PC-3 (cell line): Measurements from ENCODE around the gene PIAS4.

Experiments
- EZH2phosphoT487 ChIP-seq: fragments of 300-600 bp; sonication (generic); IDR thresholded peaks from 2 replicates; pipeline ENCODE4 v1.6.1; 2018; ENCODE audit warnings: mild to moderate bottlenecking, antibody characterized with exemption, low read length, borderline replicate concordance
- TF ChIP-seq, protein P1 (sequence below): fragments of 300-600 bp; sonication (generic); conservative IDR thresholded peaks from 2 replicates; pipeline ENCODE4 v1.5.1; 2017; ENCODE audit warnings: antibody characterized with exemption, low read depth, mild to moderate bottlenecking, low read length

DNA sequence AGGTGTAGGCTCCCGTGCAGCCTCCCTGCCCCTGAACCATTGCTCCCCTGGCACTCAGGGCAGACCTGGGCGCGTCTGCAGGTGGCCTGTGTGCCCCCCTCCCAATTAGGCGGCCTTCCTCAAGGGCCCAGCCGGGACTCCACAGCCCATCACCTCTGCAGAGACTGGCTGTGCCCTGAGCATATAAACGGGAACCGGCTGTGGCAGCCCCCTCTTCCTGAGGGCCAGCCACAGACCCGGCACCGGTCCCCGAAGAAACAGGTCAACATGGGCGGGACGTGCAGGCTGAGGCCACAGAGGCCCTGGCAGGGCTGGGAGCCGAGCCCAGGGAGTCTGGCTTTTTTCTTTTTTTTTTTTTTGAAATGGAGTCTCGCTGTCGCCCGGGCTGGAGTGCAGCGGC is 12.0 kb downstream of the PIAS4 start:
- TF ChIP-seq, protein P1, sequence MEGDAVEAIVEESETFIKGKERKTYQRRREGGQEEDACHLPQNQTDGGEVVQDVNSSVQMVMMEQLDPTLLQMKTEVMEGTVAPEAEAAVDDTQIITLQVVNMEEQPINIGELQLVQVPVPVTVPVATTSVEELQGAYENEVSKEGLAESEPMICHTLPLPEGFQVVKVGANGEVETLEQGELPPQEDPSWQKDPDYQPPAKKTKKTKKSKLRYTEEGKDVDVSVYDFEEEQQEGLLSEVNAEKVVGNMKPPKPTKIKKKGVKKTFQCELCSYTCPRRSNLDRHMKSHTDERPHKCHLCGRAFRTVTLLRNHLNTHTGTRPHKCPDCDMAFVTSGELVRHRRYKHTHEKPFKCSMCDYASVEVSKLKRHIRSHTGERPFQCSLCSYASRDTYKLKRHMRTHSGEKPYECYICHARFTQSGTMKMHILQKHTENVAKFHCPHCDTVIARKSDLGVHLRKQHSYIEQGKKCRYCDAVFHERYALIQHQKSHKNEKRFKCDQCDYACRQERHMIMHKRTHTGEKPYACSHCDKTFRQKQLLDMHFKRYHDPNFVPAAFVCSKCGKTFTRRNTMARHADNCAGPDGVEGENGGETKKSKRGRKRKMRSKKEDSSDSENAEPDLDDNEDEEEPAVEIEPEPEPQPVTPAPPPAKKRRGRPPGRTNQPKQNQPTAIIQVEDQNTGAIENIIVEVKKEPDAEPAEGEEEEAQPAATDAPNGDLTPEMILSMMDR: no peak
- no peak for TF ChIP-seq EZH2phosphoT487
